DND-41 (cell line): ENCODE results near the gene TCEAL6.
"Not testable (repeated sequence)": the region's sequence is repeated elsewhere in the genome, so short reads cannot be mapped to it uniquely, and the experiment has no call there.

Experiments used
- EZH2 ChIP-seq: IDR thresholded peaks from 3 replicates; pipeline ENCODE4 v1.6.1; 2012; ENCODE audit warnings: borderline replicate concordance, low read depth, mild to moderate bottlenecking, moderate library complexity, low read length, inconsistent platforms; ENCODE audit not compliant: severe bottlenecking
- TF ChIP-seq, protein P1 (sequence below): IDR thresholded peaks from 2 replicates; pipeline ENCODE4 v1.5.1; 2012; ENCODE audit warnings: borderline replicate concordance, low read length, moderate library complexity, mild to moderate bottlenecking; ENCODE audit not compliant: poor library complexity, severe bottlenecking; ENCODE audit errors: extremely low read depth

DNA sequence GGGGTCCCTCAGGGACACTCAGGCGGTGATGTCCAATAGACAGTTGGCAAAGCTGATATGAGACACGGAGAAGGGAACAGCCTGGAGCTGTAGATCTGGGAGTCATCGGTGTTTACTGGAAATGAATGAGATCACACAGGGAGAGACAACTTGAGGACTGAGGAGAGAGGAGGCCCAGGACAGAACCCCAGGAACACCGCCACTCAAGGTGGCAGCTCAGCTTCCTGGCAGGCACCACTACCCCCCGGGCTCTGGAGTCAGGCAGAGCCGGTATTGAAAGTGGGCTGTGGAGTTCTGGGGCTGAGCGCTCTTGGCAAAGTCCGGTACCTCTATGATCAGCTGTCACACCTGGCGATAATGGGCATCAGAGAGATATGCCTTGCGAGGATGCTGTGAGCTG lies 17.3 kb downstream of the TCEAL6 start:
- TF ChIP-seq, protein P1, sequence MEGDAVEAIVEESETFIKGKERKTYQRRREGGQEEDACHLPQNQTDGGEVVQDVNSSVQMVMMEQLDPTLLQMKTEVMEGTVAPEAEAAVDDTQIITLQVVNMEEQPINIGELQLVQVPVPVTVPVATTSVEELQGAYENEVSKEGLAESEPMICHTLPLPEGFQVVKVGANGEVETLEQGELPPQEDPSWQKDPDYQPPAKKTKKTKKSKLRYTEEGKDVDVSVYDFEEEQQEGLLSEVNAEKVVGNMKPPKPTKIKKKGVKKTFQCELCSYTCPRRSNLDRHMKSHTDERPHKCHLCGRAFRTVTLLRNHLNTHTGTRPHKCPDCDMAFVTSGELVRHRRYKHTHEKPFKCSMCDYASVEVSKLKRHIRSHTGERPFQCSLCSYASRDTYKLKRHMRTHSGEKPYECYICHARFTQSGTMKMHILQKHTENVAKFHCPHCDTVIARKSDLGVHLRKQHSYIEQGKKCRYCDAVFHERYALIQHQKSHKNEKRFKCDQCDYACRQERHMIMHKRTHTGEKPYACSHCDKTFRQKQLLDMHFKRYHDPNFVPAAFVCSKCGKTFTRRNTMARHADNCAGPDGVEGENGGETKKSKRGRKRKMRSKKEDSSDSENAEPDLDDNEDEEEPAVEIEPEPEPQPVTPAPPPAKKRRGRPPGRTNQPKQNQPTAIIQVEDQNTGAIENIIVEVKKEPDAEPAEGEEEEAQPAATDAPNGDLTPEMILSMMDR = not testable (repeated sequence)
- TF ChIP-seq EZH2 = not testable (repeated sequence)
